Uterus (tissue), 4 donors: ENCODE data around the gene COA6. TPM values are rescaled to one million over a fixed set of nuclear protein-coding genes. Genes with fewer than 3 reads are reported as not detected.
"Not testable (repeated sequence)": the region's sequence is repeated elsewhere in the genome, so short reads cannot be mapped to it uniquely, and the experiment has no call there.

ENCODE experiments used
- DNase-seq, 2 donors: peaks; one replicate each; pipeline ENCODE4 v3.0.0-alpha.2; 2019 to 2020
- H3K27ac ChIP-seq, 2 donors: fragments of 200-600 bp; sonication (generic); 1 replicate in 1 of 2; 2 replicates in 1 of 2; pipeline ENCODE4 v1.5.1; 2016 to 2018
- H3K27me3 ChIP-seq, 2 donors: fragments of 200-600 bp; sonication (generic); one replicate each; pipeline ENCODE4 v1.5.1; 2018 to 2019; ENCODE audit warnings: control low read depth in 1 of 2
- H3K36me3 ChIP-seq, 2 donors: fragments of 200-600 bp; sonication (generic); one replicate each; pipeline ENCODE4 v1.5.1; 2019; ENCODE audit warnings: control low read depth in 1 of 2
- H3K4me1 ChIP-seq, 2 donors: fragments of 200-600 bp; sonication (generic); one replicate each; pipeline ENCODE4 v1.5.1; 2018 to 2019; ENCODE audit warnings: control low read depth in 1 of 2
- H3K4me3 ChIP-seq, 2 donors: fragments of 200-600 bp; sonication (generic); 1 replicate in 1 of 2; 2 replicates in 1 of 2; pipeline ENCODE4 v1.5.1; 2018 to 2019; ENCODE audit warnings: mild to moderate bottlenecking in 1 of 2
- H3K9me3 ChIP-seq, 2 donors: fragments of 200-600 bp; sonication (generic); one replicate each; pipeline ENCODE4 v1.5.1; 2019; ENCODE audit warnings: control low read depth in 1 of 2
- CTCF ChIP-seq, 4 experiments: fragments of 200-600 bp in 2 of 4; fragments of 450-650 bp in 2 of 4; sonication (generic) in 2 of 4; IDR thresholded peaks; one replicate each; pipeline ENCODE4 v1.5.1; 2016 to 2019; ENCODE audit warnings: antibody characterized with exemption in 4 of 4, mild to moderate bottlenecking in 2 of 4, moderate library complexity in 1 of 4
- POLR2A ChIP-seq, 2 donors: fragments of 450-650 bp; IDR thresholded peaks; one replicate each; pipeline ENCODE4 v1.6.1; 2016; ENCODE audit warnings: antibody characterized with exemption in 2 of 2, mild to moderate bottlenecking in 1 of 2, moderate library complexity in 1 of 2
- intact Hi-C: fragments of 100-400 bp; cut with DNase I; formaldehyde crosslinking; loops from one replicate; pipeline ENCODE4 v1.15.1; 2023; ENCODE audit warnings: low total_unique reads
- total RNA-seq, 4 donors: library from RNA; depleted of rRNA in 3 of 4; stranded (reverse); fragments of >200 nt in 3 of 4; gene quantifications; one replicate each; pipeline versions ENCODE4 v1.1.0 to v1.2.4, GENCODE V29; 2014 to 2023
- donor health status: DM: yes; HTN: yes; CAD: no.

COA6 gene
- total RNA-seq, 4 donors from 2014 or later = 10.6 to 16.8 (median 14.6) TPM

GRCh38 chr1:234369784-234370183 lies 3.5 kb upstream of the COA6 start:
- H3K36me3 ChIP-seq = no peaks in the 10 kb centered on the region
- H3K4me1 ChIP-seq = no peaks in the 10 kb centered on the region
- no peak for DNase-seq
- TF ChIP-seq POLR2A (IDR thresholded peaks at IDR 0.05) = no peak
- TF ChIP-seq CTCF (IDR thresholded peaks at IDR 0.05) = no peak
- H3K27ac ChIP-seq = no peak overlapping the region
- no peaks in the 10 kb centered on the region for H3K27me3 ChIP-seq
- no peaks in the 10 kb centered on the region for H3K9me3 ChIP-seq
- H3K4me3 ChIP-seq = no peak overlapping the region
- intact Hi-C loops = no loop called here

- Histone ChIP-seq H3K27me3 (no peaks in the 10 kb centered on the region), H3K27ac (no peak overlapping the region), H3K4me1 (no peaks in the 10 kb centered on the region), H3K4me3 (no peak overlapping the region), H3K36me3 (no peaks in the 10 kb centered on the region), H3K9me3 (no peaks in the 10 kb centered on the region)
- DNase-seq = no peak
- intact Hi-C loops = no loop called here
- TF ChIP-seq CTCF (IDR thresholded peaks at IDR 0.05) = no peak
- no peak for TF ChIP-seq POLR2A (IDR thresholded peaks at IDR 0.05)
These were observed 1.8 kb upstream of the COA6 start for GRCh38 chr1:234371414-234371813.

- intact Hi-C loops = no loop called here
- no peaks in the 10 kb centered on the region for H3K36me3 ChIP-seq
- H3K9me3 ChIP-seq = no peaks in the 10 kb centered on the region
- H3K4me3 ChIP-seq = peak overlapping the region; percentile 84 to 85
- no peak for DNase-seq
- H3K27ac ChIP-seq = no peak overlapping the region
- TF ChIP-seq CTCF (IDR thresholded peaks at IDR 0.05) = no peak
- TF ChIP-seq POLR2A (IDR thresholded peaks at IDR 0.05) = no peak
- H3K27me3 ChIP-seq = no peaks in the 10 kb centered on the region
- H3K4me1 ChIP-seq = no peaks in the 10 kb centered on the region
These were observed 1.1 kb upstream of the COA6 start for GRCh38 chr1:234372011-234372757.

GRCh38 chr1:234373959-234374254 lies 651 bp downstream of the COA6 start:
- Histone ChIP-seq H3K9me3 (no peaks in the 10 kb centered on the region), H3K36me3 (no peaks in the 10 kb centered on the region), H3K27me3 (no peaks in the 10 kb centered on the region), H3K4me1 (no peaks in the 10 kb centered on the region), H3K27ac (peak overlapping the region; percentile 91 to 93), H3K4me3 (peak overlapping the region; percentile 84 to 85)
- no peak for DNase-seq
- TF ChIP-seq POLR2A (IDR thresholded peaks at IDR 0.05) (no peak), CTCF (IDR thresholded peaks at IDR 0.05) (no peak)
- intact Hi-C loops = no loop called here

GRCh38 chr1:234375672-234376071 lies 2.4 kb downstream of the COA6 start:
- no peak overlapping the region for H3K4me3 ChIP-seq
- H3K36me3 ChIP-seq = no peaks in the 10 kb centered on the region
- no peaks in the 10 kb centered on the region for H3K4me1 ChIP-seq
- intact Hi-C loops = no loop called here
- no peaks in the 10 kb centered on the region for H3K27me3 ChIP-seq
- no peak overlapping the region for H3K27ac ChIP-seq
- no peaks in the 10 kb centered on the region for H3K9me3 ChIP-seq
- no peak for DNase-seq
- TF ChIP-seq POLR2A (IDR thresholded peaks at IDR 0.05) (no peak), CTCF (IDR thresholded peaks at IDR 0.05) (no peak)

GRCh38 chr1:234379591-234380109 lies 6.4 kb downstream of the COA6 start:
- H3K27ac ChIP-seq, H3K4me3 ChIP-seq, H3K9me3 ChIP-seq, H3K4me1 ChIP-seq, H3K36me3 ChIP-seq, intact Hi-C loops, DNase-seq, H3K27me3 ChIP-seq: not testable (repeated sequence)
